Endometrium (tissue), 2 donors: ENCODE data around the gene LRRC2.
"Not testable (repeated sequence)": the region's sequence is repeated elsewhere in the genome, so short reads cannot be mapped to it uniquely, and the experiment has no call there.

Source experiments
- FAIRE-seq: peaks from 2 replicates; lab custom pipeline; 2012; peaks lifted over from hg19 to GRCh38; lab: Jason Lieb, UNC
- donor health status: control.
- donor health status: control.

Gene LRRC2

DNA sequence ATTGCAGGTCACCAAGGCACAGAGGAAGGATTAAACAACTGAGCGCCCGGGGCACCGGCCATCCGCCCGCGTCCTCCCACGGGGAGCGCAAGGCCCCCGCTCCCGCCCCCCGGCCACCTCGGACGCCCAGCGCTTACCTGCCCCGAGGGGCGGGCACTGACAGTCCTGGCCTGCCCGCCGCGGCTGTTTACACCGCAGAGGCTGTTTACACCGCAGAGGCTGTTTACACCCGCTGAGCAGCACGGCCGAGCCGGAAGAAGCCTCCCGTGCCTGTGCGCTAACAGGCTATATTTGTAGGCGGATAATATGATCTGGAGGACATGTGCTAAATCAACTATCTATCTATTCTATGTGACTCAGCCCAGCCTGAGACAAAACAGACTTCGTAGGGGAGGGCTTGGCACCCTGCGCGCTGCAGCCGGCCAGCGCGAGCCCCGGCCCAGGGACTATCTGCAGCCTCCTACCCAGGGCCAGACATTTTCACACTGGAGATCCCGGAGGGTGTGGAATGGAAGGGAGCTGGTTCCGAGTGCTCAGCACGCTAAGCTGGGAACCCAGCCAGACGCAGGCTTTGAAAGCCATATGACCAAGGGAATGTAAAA lies at the start of gene LRRC2:
Gene LRRC2, minus strand, starts transcription at position 263 of the 602 bp plus-strand sequence. CDS start 14,711 bp downstream, outside the sequence.
- FAIRE-seq = no peak

GRCh38 chr3:46615050-46615775 lies 49.1 kb upstream of the LRRC2 start:
- no peak for FAIRE-seq

GRCh38 chr3:46614431-46614830 lies 48.3 kb upstream of the LRRC2 start:
- no peak for FAIRE-seq

DNA sequence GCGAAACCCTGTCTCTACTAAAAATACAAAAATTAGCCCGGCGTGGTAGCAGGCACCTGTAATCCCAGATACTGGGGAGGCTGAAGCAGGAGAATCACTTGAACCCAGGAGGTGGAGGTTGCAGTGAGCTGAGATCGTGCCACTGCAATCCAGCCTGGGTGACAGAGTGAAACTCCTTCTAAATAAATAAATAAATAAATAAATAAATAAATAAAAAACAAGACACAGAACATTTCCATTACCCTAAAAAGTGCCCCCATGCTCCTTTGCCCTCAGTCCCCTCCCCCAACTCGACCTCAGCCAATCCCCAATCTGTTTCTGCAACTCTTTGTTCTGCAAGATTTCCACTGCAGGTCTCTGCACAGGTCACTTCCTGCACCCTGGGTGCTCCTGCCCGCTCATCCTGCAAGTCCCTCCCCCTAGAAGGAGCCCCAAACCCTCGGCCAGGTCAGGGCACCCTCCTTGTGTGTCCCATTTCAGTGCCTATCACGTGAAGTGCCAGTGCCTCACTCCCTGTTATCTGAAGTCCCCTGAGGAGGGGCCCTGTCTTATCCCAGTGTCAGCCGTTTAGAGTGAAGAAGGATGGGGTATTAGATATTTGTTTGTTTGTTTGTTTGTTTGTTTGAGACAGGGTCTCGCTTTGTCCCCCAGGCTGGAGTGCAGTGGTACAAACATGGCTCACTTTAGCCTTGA lies 47.4 kb upstream of the LRRC2 start:
- no peak for FAIRE-seq

- FAIRE-seq = no peak
These were observed 46.2 kb upstream of the LRRC2 start, which contains the start of gene FAM240A for GRCh38 chr3:46612324-46612723. Gene FAM240A, plus strand, starts transcription at chr3:46612525. Its CDS starts 159 bp downstream, at chr3:46612684.

- FAIRE-seq = no peak
These were observed 44.0 kb upstream of the LRRC2 start for GRCh38 chr3:46609944-46610722.

DNA sequence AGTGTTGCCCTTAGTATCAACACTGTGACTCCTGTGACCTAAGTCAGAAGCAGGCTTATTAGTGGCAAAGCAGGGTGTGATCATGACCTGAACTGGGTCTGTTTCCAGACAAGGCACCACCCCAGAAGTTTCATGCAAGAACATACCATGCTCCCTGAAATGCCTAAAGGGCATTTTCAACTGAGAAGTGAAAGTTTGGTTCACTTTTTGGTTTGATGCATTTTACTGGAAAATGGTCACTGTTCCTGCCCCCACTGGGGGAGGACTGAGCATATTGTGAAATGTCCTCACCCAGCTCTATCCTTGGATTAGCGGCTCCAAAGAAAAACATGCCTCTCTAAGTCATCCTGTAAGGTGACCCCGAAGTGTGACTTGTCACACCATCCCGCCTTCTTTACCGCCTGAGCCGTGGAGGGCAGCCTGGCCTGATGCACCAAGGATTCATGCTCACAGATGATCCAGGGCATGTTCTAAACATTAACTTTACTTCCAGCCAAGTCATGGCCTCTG lies 43.2 kb upstream of the LRRC2 start:
- FAIRE-seq = no peak

DNA sequence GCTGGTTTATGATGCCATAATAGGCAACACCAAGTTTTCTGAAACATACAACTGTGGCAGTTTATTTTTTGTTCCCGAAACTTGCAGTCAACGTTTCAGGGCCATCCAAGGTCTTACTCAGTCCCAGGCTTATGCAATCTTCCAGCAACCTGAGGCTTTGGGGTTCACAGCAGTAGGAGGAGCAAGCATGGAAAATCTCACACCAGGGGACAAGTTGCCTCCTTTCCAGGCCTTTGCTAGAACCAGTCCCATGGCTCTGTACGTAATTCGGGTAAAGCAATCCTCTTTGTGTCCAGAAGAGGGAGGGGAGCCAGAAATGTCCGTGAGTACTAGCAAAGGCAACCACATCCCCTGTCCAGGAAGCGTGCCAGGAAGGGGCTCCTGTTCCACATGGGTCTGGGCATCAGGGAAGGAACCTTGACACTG lies 41.5 kb upstream of the LRRC2 start:
- FAIRE-seq = no peak

- FAIRE-seq = no peak
These were observed 38.0 kb upstream of the LRRC2 start for GRCh38 chr3:46604127-46604526.

DNA sequence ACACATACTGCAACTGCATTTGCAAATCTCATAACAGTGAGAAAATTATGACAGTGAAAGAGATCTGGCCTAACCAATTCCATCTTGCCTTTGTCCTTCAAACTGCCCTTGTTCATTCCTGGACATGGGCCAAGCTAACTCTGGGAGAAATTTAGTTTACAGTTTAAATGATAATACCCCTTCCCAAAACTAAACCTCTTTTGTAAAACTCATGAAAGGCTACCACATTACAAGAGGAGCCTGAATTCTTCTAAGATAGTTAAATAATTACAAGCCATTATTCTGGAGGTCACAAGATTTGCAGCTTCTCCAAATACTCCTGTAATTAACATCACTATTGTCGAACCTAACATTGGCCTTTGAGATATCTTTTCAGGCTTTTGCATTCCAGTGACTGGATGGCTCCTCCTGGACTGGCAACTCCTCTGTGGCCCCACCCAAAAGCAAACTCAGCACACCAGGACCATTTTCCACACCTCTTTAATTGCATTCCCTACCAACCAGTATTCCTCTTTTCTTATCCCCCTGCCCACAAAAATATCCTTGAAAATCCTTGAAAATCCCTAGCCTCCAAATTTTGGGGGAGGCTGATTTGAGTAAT lies 37.4 kb upstream of the LRRC2 start:
- FAIRE-seq = no peak

DNA sequence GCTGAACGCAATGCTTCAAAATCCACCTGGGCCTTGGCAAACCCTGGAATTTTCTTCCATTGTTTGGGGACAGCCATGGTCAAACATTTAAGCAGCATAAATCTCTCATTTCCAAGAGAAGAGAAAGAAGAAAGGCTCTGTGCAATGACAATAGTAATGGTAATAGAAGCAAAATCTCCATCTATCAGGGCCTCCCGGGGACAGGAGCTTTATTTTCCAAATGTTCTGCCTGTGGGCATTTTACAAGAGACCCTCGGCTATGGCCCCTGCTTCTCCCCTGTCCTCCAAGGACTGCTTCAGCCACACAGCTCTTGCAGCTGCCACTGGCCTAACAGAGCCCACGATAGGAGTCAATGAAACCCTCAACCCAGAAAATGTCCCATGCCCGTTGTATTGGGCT lies 33.5 kb upstream of the LRRC2 start:
- FAIRE-seq = no peak

- FAIRE-seq = no peak
These were observed 29.8 kb upstream of the LRRC2 start for GRCh38 chr3:46595819-46596314.

- no peak for FAIRE-seq
These were observed 28.6 kb upstream of the LRRC2 start for GRCh38 chr3:46594723-46595122.

GRCh38 chr3:46593979-46594378 lies 27.9 kb upstream of the LRRC2 start:
- peak; percentile 88 for FAIRE-seq

- no peak for FAIRE-seq
These were observed 27.3 kb upstream of the LRRC2 start for GRCh38 chr3:46593274-46593862.

DNA sequence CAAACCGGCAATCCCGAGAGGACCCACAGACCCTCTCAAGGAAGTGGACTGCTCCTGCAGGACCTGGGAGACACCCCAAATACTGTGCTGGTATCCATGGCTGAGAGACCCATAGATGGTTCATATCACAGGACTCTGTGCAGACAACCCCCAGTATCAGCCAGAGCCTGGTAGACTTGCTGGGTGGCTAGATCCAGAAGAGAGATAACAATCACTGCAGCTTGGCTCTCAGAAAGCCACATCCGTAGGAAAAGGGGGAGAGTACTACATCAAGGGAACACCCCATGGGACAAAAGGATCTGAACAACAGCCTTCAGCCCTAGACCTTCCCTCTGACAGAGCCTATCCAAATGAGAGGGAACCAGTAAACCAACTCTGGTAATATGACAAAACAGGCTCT lies 21.2 kb upstream of the LRRC2 start:
- not testable (repeated sequence) for FAIRE-seq

- no peak for FAIRE-seq
These were observed 20.7 kb upstream of the LRRC2 start for GRCh38 chr3:46586738-46587246.

GRCh38 chr3:46585799-46586693 lies 19.9 kb upstream of the LRRC2 start:
- no peak for FAIRE-seq

DNA sequence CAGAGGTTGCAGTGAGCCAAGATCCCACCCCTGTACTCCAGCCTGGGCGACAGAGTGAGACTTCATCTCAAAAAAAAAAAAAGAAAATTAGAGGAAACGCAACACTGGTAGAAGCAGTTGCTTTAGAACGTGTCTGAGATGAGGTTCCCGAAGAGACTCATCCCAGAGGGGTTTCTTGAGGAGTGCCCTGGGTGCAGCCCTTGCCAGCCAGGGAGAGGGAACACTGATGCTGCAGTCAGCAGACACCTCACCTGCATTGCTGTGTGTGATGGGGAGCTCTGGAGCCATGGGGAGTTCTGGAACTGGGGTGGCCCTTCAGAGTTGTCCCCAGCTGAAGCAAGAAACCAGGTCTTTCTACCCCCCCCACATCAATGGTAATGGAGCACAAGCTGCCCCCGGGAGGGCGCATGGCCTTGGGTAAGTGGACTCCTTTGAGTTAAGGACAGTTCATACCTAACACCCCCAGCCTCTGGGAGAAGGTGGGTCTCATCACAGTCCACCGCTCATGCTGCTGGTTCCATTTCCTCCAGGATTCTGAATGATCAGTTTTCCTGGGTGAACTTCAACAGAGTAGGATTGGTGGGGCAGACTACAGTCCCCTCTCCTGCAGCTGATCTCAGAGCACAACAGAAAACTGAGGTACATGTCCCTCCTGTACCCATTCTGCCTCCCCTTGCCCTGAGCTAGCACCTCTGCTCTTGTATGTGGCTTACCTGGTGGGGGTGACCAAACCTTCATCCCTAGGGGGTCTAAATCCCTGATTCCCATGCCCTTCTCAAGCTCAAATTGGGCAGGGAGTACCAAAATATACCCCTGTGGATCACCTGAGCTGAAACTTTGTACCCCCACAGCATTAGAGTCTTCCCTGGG lies 18.7 kb upstream of the LRRC2 start:
- FAIRE-seq = no peak
